NB4 (cell line): ENCODE results near the gene LYSMD2.

Source experiments
- CTCF ChIP-seq: IDR thresholded peaks from one replicate; pipeline ENCODE4 v1.5.1; 2012; ENCODE audit warnings: low read depth, low read length
- POLR2A ChIP-seq: IDR thresholded peaks from 2 replicates; pipeline ENCODE4 v1.6.1; 2011; ENCODE audit warnings: mild to moderate bottlenecking; ENCODE audit not compliant: insufficient read length; ENCODE audit errors: extremely low read depth

- TF ChIP-seq POLR2A: no peak
- no peak for TF ChIP-seq CTCF
These were observed 34.3 kb upstream of the LYSMD2 start for GRCh38 chr15:51771773-51772172.
